ENCODE results near the gene UNC50. TPM values are rescaled to one million over a fixed set of nuclear protein-coding genes. Genes with fewer than 3 reads are reported as not detected.

Gene UNC50
- total RNA-seq, 2 experiments from 2014 or later = 25.5 to 26.1 TPM

DNA sequence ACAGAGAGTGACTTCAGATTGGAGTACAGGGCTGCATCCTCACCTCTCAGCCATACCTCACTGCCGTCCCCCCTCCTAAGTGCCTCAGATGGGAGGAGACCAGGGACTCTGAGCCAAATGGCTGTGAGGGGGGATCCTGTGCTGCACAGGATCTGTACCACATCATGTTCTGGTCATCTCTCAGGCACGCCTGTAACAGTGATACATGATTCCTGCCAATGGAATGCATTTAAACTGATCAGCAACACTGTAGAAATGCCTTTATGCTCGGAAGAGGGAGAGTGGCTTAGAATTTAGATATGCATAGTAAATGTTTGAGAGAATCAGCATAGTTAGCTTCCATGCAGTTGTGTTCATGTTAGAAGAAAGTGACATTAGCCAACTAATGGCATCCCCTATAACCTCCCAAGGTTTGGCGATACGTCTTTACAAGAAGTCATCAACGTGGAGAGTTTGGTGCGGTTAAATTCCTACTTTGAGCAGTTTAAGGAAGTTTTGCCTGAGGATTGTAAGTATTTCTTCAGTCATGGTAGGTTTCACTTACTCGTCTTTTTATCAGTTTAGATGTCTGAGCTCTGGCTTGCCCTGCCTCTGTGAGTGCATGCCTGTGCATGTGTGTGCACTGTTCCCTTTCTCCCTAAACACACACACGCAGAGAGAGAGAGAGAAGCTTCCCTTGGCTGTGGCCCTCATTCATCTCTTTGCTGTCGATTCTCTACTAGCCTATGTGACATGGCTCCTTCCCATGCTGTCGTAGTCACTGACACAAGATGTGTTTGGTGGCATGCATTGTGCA is 40.0 kb upstream of the UNC50 start:
- CTCF ChIA-PET = interaction anchor here (0.7 to 3.7 kb wide), 20 partner anchors 9 to 811 kb away, joined by 3 to 43 read pairs (median 4); no protein-coding TSS in a partner anchor
- DNase-seq = no peak
- no peaks in the 10 kb centered on the region for H3K9me3 Mint-ChIP-seq (ENCODE audit: insufficient read depth)
- H3K27me3 Mint-ChIP-seq (ENCODE audit: low read depth) = no peaks in the 10 kb centered on the region
- POLR2A ChIA-PET = no interaction called here
- H3K36me3 Mint-ChIP-seq (ENCODE audit: low read depth) = peaks cover 81% of the 10 kb centered on the region
- no peak overlapping the region for H3K4me3 Mint-ChIP-seq
- no peak for ATAC-seq
- H3K27ac Mint-ChIP-seq = peak overlapping the region; percentile 60
- peaks cover 16% of the 10 kb centered on the region for H3K4me1 Mint-ChIP-seq (ENCODE audit: low read depth)

DNA sequence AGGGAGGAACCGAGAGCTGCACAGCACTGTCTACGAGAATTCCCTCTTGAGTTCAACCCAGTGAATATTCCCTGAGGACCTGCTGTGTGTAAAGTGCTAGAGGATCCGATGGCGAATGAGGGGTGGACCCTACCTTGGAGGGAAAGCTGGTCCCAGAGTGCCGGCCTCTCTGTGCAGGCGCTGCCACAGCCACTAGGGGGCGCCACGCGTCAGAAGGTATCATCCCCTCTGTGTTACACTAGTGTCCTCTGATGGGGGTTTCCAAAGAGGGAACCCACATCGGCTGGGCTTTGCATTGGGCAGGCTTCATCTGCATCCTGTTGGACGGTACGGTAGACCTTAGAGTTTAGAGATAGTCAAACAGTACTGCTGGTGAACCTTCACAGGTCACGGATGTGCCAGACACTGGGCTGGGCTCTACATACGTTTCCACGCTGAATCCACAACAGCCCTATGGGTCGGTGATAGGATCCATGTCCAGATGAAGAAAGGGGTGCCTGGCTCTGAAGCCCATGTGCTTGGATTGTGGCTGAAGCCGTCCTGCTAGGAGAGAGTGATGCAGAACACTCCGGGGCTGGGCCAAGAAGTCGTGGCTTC is 39.1 kb upstream of the UNC50 start:
- POLR2A ChIA-PET = no interaction called here
- Mint-ChIP-seq H3K27me3 (ENCODE audit: low read depth) (no peaks in the 10 kb centered on the region), H3K27ac (peak overlapping the region; percentile 69), H3K4me1 (ENCODE audit: low read depth) (peaks cover 14% of the 10 kb centered on the region), H3K36me3 (ENCODE audit: low read depth) (peaks cover 79% of the 10 kb centered on the region), H3K9me3 (ENCODE audit: insufficient read depth) (no peaks in the 10 kb centered on the region), H3K4me3 (no peak overlapping the region)
- peak; percentile 73 for DNase-seq
- peak; percentile 76 for ATAC-seq
- CTCF ChIA-PET = interaction anchor here (0.7 to 3.7 kb wide), 19 partner anchors 10 to 812 kb away, joined by 3 to 43 read pairs (median 4); no protein-coding TSS in a partner anchor

DNA sequence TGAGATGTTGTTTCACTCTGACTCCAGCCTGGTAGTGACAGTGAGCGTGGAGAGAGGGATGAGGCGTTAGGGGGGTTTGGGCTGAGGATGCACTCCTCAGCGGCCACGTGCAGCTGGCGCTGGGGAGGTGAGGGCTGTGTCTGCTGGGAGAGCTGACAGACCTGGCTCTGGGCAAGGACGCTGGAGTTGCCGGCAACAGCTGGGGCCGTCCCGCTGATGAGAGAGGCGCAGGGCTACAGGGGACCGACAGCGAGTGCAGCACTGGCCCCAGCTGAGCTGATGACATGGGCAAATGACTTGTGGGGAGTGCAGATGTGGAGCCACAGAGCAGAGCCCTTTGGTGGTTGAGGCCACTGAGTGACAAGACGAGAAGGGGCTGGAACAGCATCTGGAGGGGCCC is 38.5 kb upstream of the UNC50 start:
- POLR2A ChIA-PET = no interaction called here
- Mint-ChIP-seq H3K4me3 (no peak overlapping the region), H3K27me3 (ENCODE audit: low read depth) (no peaks in the 10 kb centered on the region), H3K4me1 (ENCODE audit: low read depth) (peaks cover 10% of the 10 kb centered on the region), H3K36me3 (ENCODE audit: low read depth) (peaks cover 79% of the 10 kb centered on the region), H3K27ac (peak overlapping the region; percentile 69), H3K9me3 (ENCODE audit: insufficient read depth) (no peaks in the 10 kb centered on the region)
- ATAC-seq (no peak), DNase-seq (no peak)
- CTCF ChIA-PET = interaction anchor here (1.9 to 3.7 kb wide), 2 partner anchors 11 to 185 kb away, joined by 5 to 43 read pairs; no protein-coding TSS in a partner anchor

DNA sequence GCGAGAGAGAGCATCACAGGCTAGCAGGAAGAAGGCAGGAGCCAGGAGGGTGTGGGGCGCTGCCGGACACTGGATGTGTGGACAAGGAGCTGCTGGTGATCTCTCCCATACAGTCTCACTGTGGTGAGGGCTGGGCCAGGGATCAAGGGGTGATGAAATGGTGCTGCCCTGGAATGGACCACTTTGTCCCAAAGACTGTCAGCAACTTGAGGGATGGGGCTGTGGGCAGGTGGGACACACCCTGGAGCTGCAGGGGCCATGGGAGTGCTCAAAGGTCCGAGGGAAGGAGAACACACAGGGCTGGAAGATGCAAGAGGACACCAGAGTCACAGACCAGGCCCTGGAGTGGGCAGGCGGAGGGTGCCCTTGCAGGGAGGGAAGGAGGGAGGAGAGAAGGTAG is 38.0 kb upstream of the UNC50 start:
- peaks cover 80% of the 10 kb centered on the region for H3K36me3 Mint-ChIP-seq (ENCODE audit: low read depth)
- ATAC-seq (no peak), DNase-seq (no peak)
- peaks cover 6% of the 10 kb centered on the region for H3K4me1 Mint-ChIP-seq (ENCODE audit: low read depth)
- H3K4me3 Mint-ChIP-seq = no peak overlapping the region
- CTCF ChIA-PET = interaction anchor here (1.9 to 3.7 kb wide), 2 partner anchors 12 to 185 kb away, joined by 5 to 43 read pairs; no protein-coding TSS in a partner anchor
- POLR2A ChIA-PET = no interaction called here
- H3K9me3 Mint-ChIP-seq (ENCODE audit: insufficient read depth) = no peaks in the 10 kb centered on the region
- H3K27ac Mint-ChIP-seq = peak overlapping the region; percentile 69
- no peaks in the 10 kb centered on the region for H3K27me3 Mint-ChIP-seq (ENCODE audit: low read depth)

DNA sequence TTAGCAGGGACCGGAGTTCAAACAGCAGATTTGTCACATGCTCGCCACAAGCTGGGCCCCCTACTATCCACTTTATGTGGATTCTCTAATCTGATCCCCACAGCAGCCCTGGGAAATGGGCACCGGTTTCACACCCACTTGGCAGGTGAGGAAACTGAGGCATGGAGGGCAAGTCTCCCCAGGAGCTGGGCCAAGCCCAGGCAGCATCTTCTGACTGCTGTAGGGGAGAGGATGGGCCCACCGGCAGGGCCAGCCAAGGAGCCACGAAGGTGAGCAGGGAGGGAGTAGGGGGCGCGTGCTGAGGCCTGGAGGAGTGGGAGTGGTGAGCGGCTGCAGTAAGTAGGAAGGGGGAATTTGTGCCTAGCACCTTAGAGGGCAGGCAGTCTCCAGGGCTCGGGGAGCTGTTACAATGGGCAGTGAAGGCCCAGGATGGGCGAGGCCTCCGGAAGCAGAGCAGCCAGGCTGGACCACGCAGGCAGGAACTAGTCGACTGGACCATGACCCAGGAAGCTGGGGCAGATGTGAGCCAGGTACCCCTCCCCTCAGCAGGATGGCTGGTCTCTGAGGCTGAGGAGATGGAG is 37.2 kb upstream of the UNC50 start:
- Mint-ChIP-seq H3K4me1 (ENCODE audit: low read depth) (peaks cover 2% of the 10 kb centered on the region), H3K9me3 (ENCODE audit: insufficient read depth) (no peaks in the 10 kb centered on the region), H3K4me3 (no peak overlapping the region), H3K27me3 (ENCODE audit: low read depth) (no peaks in the 10 kb centered on the region), H3K36me3 (ENCODE audit: low read depth) (peaks cover 79% of the 10 kb centered on the region), H3K27ac (peak overlapping the region; percentile 46)
- ATAC-seq (no peak), DNase-seq (no peak)
- CTCF ChIA-PET = interaction anchor here (0.7 to 3.7 kb wide), 2 partner anchors 12 kb away, joined by 3 to 43 read pairs; no protein-coding TSS in a partner anchor
- POLR2A ChIA-PET = no interaction called here

DNA sequence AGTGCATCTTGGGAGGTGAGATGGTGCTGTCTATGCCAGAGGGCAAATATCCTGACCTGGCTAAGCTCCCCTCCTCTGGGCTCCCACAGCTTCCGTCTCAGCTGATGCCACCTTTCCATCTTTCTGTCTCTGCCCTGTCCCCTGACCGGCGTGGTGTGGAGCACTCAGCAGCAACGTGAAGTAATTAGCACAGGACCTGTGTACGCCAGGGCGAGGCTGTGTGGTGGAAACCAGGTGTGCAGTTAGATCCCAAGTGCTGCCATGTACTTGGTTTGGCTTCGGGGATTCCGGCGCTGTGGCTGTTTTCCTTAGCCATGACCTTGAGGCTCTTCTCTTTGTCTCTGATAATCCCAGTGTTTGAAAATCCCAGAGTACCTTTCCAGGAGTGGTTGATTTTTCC is 36.6 kb upstream of the UNC50 start:
- Mint-ChIP-seq H3K27me3 (ENCODE audit: low read depth) (no peaks in the 10 kb centered on the region), H3K9me3 (ENCODE audit: insufficient read depth) (no peaks in the 10 kb centered on the region), H3K4me3 (no peak overlapping the region), H3K36me3 (ENCODE audit: low read depth) (peaks cover 79% of the 10 kb centered on the region), H3K4me1 (ENCODE audit: low read depth) (peaks cover 2% of the 10 kb centered on the region), H3K27ac (no peak overlapping the region)
- POLR2A ChIA-PET = no interaction called here
- CTCF ChIA-PET = interaction anchor here (0.7 kb wide), 1 partner anchor 12 kb away, joined by 3 read pairs; no protein-coding TSS in a partner anchor
- ATAC-seq (no peak), DNase-seq (no peak)

- H3K36me3 Mint-ChIP-seq (ENCODE audit: low read depth) = peaks cover 78% of the 10 kb centered on the region
- H3K27me3 Mint-ChIP-seq (ENCODE audit: low read depth) = no peaks in the 10 kb centered on the region
- ATAC-seq = no peak
- ChIA-PET CTCF (interaction anchor here (1.4 kb wide), 1 partner anchor 13 kb away, joined by 3 read pairs; no protein-coding TSS in a partner anchor), POLR2A (no interaction called here)
- no peak for DNase-seq
- H3K4me3 Mint-ChIP-seq = no peak overlapping the region
- peaks cover 2% of the 10 kb centered on the region for H3K4me1 Mint-ChIP-seq (ENCODE audit: low read depth)
- H3K9me3 Mint-ChIP-seq (ENCODE audit: insufficient read depth) = no peaks in the 10 kb centered on the region
- no peak overlapping the region for H3K27ac Mint-ChIP-seq
These were observed 36.2 kb upstream of the UNC50 start for GRCh38 chr2:98572211-98572610.

- ATAC-seq (no peak), DNase-seq (no peak)
- CTCF ChIA-PET = interaction anchor here (1.4 kb wide), 1 partner anchor 14 kb away, joined by 3 read pairs; no protein-coding TSS in a partner anchor
- POLR2A ChIA-PET = no interaction called here
- Mint-ChIP-seq H3K27me3 (ENCODE audit: low read depth) (no peaks in the 10 kb centered on the region), H3K4me3 (no peak overlapping the region), H3K4me1 (ENCODE audit: low read depth) (peaks cover 2% of the 10 kb centered on the region), H3K36me3 (ENCODE audit: low read depth) (peaks cover 79% of the 10 kb centered on the region), H3K9me3 (ENCODE audit: insufficient read depth) (no peaks in the 10 kb centered on the region), H3K27ac (no peak overlapping the region)
These were observed 35.7 kb upstream of the UNC50 start for GRCh38 chr2:98572676-98573075.

DNA sequence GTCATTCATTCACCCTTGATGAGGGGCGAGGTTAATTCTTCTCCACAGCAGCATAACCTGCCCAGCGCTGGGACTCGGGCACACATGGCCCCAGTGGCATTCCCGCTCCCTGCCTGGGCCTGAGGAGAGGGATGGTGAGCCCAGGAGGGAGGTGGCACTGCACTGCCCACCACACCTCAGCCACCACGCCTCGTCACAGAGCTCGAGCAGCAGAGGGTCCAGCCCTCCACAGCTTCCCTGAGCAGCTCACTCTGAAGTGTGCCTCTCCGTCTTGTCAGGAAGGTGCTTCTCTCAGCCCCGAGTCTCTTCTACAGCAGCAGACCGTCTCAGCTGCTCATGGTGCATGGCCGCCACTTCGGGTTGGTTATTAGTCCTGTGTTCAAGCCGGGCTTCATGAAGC is 35.0 kb upstream of the UNC50 start:
- ATAC-seq (no peak), DNase-seq (no peak)
- peak overlapping the region; percentile 55 for H3K27ac Mint-ChIP-seq
- H3K4me1 Mint-ChIP-seq (ENCODE audit: low read depth) = peaks cover 2% of the 10 kb centered on the region
- no peaks in the 10 kb centered on the region for H3K27me3 Mint-ChIP-seq (ENCODE audit: low read depth)
- H3K36me3 Mint-ChIP-seq (ENCODE audit: low read depth) = peaks cover 79% of the 10 kb centered on the region
- no peak overlapping the region for H3K4me3 Mint-ChIP-seq
- no peaks in the 10 kb centered on the region for H3K9me3 Mint-ChIP-seq (ENCODE audit: insufficient read depth)
- CTCF ChIA-PET = interaction anchor here (1.4 kb wide), 1 partner anchor 15 kb away, joined by 3 read pairs; no protein-coding TSS in a partner anchor
- POLR2A ChIA-PET = no interaction called here

- Mint-ChIP-seq H3K4me3 (no peak overlapping the region), H3K9me3 (ENCODE audit: insufficient read depth) (no peaks in the 10 kb centered on the region), H3K27me3 (ENCODE audit: low read depth) (no peaks in the 10 kb centered on the region), H3K27ac (no peak overlapping the region), H3K4me1 (ENCODE audit: low read depth) (no peaks in the 10 kb centered on the region), H3K36me3 (ENCODE audit: low read depth) (peaks cover 69% of the 10 kb centered on the region)
- no peak for ATAC-seq
- DNase-seq = no peak
- POLR2A ChIA-PET = no interaction called here
- CTCF ChIA-PET = interaction anchor here (1.0 to 1.3 kb wide), 3 partner anchors 8 to 17 kb away, joined by 3 to 4 read pairs (median 3); no protein-coding TSS in a partner anchor
These were observed 31.6 kb upstream of the UNC50 start for GRCh38 chr2:98576666-98577312.

- DNase-seq = no peak
- H3K4me3 Mint-ChIP-seq = no peak overlapping the region
- no peak overlapping the region for H3K27ac Mint-ChIP-seq
- no peaks in the 10 kb centered on the region for H3K9me3 Mint-ChIP-seq (ENCODE audit: insufficient read depth)
- no peak for ATAC-seq
- CTCF ChIA-PET = interaction anchor here (1.0 to 1.3 kb wide), 3 partner anchors 9 to 18 kb away, joined by 3 to 4 read pairs (median 3); no protein-coding TSS in a partner anchor
- POLR2A ChIA-PET = no interaction called here
- H3K27me3 Mint-ChIP-seq (ENCODE audit: low read depth) = no peaks in the 10 kb centered on the region
- H3K36me3 Mint-ChIP-seq (ENCODE audit: low read depth) = peaks cover 74% of the 10 kb centered on the region
- H3K4me1 Mint-ChIP-seq (ENCODE audit: low read depth) = no peaks in the 10 kb centered on the region
These were observed 31.1 kb upstream of the UNC50 start for GRCh38 chr2:98577313-98577712.
